ENCODE measurements around the gene SMARCAD1. TPM values are rescaled to one million over a fixed set of nuclear protein-coding genes. Genes with fewer than 3 reads are reported as not detected.

SMARCAD1 gene
- polyA plus RNA-seq, 1 of the 3 experiments (the other 2 are of a cell fraction) = 10.7 TPM

GRCh38 chr4:94225449-94225848 is 17.8 kb downstream of the SMARCAD1 start:
- no peak overlapping the region for H3K9ac ChIP-seq
- H3K4me2 ChIP-seq = no peak overlapping the region
- no peaks in the 10 kb centered on the region for H3K9me2 ChIP-seq
- no peaks in the 10 kb centered on the region for H3K27me3 ChIP-seq (ENCODE audit: insufficient read depth)
- POLR2A ChIA-PET = interaction anchor here (1.3 kb wide), 1 partner anchor 18 kb away, joined by 5 read pairs; the partner anchor contains the start of gene SMARCAD1
- H3K27ac ChIP-seq (ENCODE audit: low read depth in 2 of 2, low read length in 1 of 2) = no peak overlapping the region
- H3K79me2 ChIP-seq (ENCODE audit: insufficient read depth) = peaks cover 85% of the 10 kb centered on the region
- no peak overlapping the region for H3K4me3 ChIP-seq (ENCODE audit: low read depth in 2 of 2, low read length in 1 of 2)
- TF ChIP-seq TEAD4 (IDR thresholded peaks at IDR 0.05; ENCODE audit: borderline replicate concordance, insufficient read depth) = no peak
- TF ChIP-seq ELF1 (IDR thresholded peaks at IDR 0.05) = no peak
- TF ChIP-seq NFIC (IDR thresholded peaks at IDR 0.05; ENCODE audit: borderline replicate concordance) = no peak
- no peak for TF ChIP-seq MXI1 (IDR thresholded peaks at IDR 0.05; ENCODE audit: low read depth, low read length)
- no peak for TF ChIP-seq RAD21 (IDR thresholded peaks at IDR 0.05; ENCODE audit: low read length)
- no peak for TF ChIP-seq FOXJ3 (CRISPR knock-in tag; IDR thresholded peaks at IDR 0.05)
- TF ChIP-seq TCF12 (IDR thresholded peaks at IDR 0.05) = no peak
- TF ChIP-seq RCOR1 (IDR thresholded peaks at IDR 0.05; ENCODE audit: low read length) = no peak
- H2AFZ ChIP-seq (ENCODE audit: low read depth) = no peak overlapping the region
- H3F3A ChIP-seq (replicated peaks; ENCODE audit: insufficient read depth) = no peaks in the 10 kb centered on the region
- peaks cover 63 to 68% of the 10 kb centered on the region in 2 experiments for H3K36me3 ChIP-seq (replicated peaks in 1 of 2; ENCODE audit: control insufficient read depth in 1 of 2, insufficient read depth in 2 of 2, low read length in 1 of 2)
- H4K20me1 ChIP-seq (ENCODE audit: insufficient read depth) = no peaks in the 10 kb centered on the region
- CTCF ChIA-PET = no interaction called here
- H3K9me3 ChIP-seq = no peaks in the 10 kb centered on the region
- DNase-seq = no peak
- no peaks in the 10 kb centered on the region for H3K4me1 ChIP-seq (ENCODE audit: control insufficient read depth in 1 of 2, insufficient read depth in 2 of 2, low read depth in 1 of 2, low read length in 1 of 2)

GRCh38 chr4:94226763-94227162 is 19.1 kb downstream of the SMARCAD1 start:
- Histone ChIP-seq H3K36me3 (replicated peaks in 1 of 2; ENCODE audit: control insufficient read depth in 1 of 2, insufficient read depth in 2 of 2, low read length in 1 of 2) (peaks cover 63 to 67% of the 10 kb centered on the region in 2 experiments), H3K27me3 (ENCODE audit: insufficient read depth) (no peaks in the 10 kb centered on the region), H3K9me2 (no peaks in the 10 kb centered on the region), H3K79me2 (ENCODE audit: insufficient read depth) (peaks cover 83% of the 10 kb centered on the region), H3K27ac (ENCODE audit: low read depth in 2 of 2, low read length in 1 of 2) (no peak overlapping the region), H3K9ac (no peak overlapping the region), H3K4me2 (no peak overlapping the region), H3F3A (replicated peaks; ENCODE audit: insufficient read depth) (no peaks in the 10 kb centered on the region), H2AFZ (ENCODE audit: low read depth) (no peak overlapping the region), H4K20me1 (ENCODE audit: insufficient read depth) (no peaks in the 10 kb centered on the region), H3K4me1 (ENCODE audit: control insufficient read depth in 1 of 2, insufficient read depth in 2 of 2, low read depth in 1 of 2, low read length in 1 of 2) (no peaks in the 10 kb centered on the region), H3K4me3 (ENCODE audit: low read depth in 2 of 2, low read length in 1 of 2) (no peak overlapping the region), H3K9me3 (no peaks in the 10 kb centered on the region)
- ChIA-PET POLR2A (interaction anchor here (1.3 kb wide), 1 partner anchor 19 kb away, joined by 5 read pairs; the partner anchor contains the start of gene SMARCAD1), CTCF (no interaction called here)
- WGBS (ENCODE audit: low lambda C conversion rate) = 93% methylated on average over 4 of the region's 4 CpGs
- no peak for DNase-seq
- TF ChIP-seq RXRA (IDR thresholded peaks at IDR 0.05; ENCODE audit: borderline replicate concordance, low read depth) = no peak
- TF ChIP-seq PBX3 (IDR thresholded peaks at IDR 0.05) = no peak
- no peak for TF ChIP-seq EP300 (IDR thresholded peaks at IDR 0.05; ENCODE audit: borderline replicate concordance in 1 of 2, low read depth in 1 of 2, low read length in 1 of 2)
- no peak for TF ChIP-seq MEF2A (IDR thresholded peaks at IDR 0.05; ENCODE audit: borderline replicate concordance, low read depth)
- no peak for TF ChIP-seq CHD2 (IDR thresholded peaks at IDR 0.05; ENCODE audit: low read length, partially characterized antibody)
- TF ChIP-seq GATA2 (CRISPR knock-in tag; IDR thresholded peaks at IDR 0.05) = no peak
- no peak for TF ChIP-seq FOXJ3 (CRISPR knock-in tag; IDR thresholded peaks at IDR 0.05)
- no peak for TF ChIP-seq ELF1 (IDR thresholded peaks at IDR 0.05)
- TF ChIP-seq GABPA (IDR thresholded peaks at IDR 0.05; ENCODE audit: low read depth) = no peak
- no peak for TF ChIP-seq TEAD4 (IDR thresholded peaks at IDR 0.05; ENCODE audit: borderline replicate concordance, insufficient read depth)
- no peak for TF ChIP-seq MXI1 (IDR thresholded peaks at IDR 0.05; ENCODE audit: low read depth, low read length)
